ENCODE data around the gene POGLUT3. TPM values are rescaled to one million over a fixed set of nuclear protein-coding genes. Genes with fewer than 3 reads are reported as not detected.

POGLUT3 gene
- total and polyA plus RNA-seq, 2 experiments from 2014 or later: 21.6 to 23.9 TPM

DNA sequence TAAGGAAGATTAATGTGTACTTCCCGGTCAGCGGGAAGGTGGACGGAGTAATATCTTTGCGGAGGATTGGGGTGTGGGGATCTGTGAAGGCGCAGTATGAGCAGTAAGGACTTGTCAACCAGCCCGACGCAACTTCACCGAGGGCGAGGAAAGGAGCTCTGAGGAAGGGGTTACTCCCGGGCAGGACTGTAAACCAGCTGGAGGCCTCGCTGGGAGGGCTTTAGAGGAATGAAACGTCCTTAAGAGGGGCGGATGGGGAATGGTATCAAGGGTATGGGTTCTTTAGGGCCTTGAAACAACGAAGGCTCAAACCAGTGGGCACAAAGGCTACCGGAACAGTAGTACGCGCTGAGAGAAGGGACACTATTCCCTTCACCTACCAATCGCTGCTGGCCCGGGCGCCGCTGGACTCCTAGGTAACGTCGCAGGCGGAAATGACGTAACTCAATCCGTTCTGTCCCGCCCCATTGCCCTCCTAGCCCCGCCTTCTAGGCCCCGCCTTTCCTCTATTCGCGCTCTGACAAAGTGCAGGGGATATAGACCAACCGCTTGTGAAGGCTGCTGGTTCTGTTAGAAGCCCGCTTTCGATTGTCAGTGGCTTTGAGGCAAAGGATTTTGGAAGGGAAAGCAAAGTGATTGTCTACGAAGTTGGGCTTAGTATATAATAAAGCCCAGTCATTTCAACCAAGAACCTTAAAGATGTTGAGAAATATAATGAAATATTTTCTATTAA, 30.9 kb downstream of the POGLUT3 start, which contains the start of gene C11orf65:
C11orf65 (minus strand) TSS at position 439 of the 733 bp plus-strand sequence. CDS start 5,970 bp downstream, outside the sequence.
- Histone ChIP-seq H3K4me3 (peak within 1 kb of the TSS; percentile 87), H3K79me2 (ENCODE audit: insufficient read depth) (no peaks in the 10 kb centered on the region), H3K27ac (peak within 1 kb of the TSS; percentile 95), H2AFZ (peak within 1 kb of the TSS; percentile 94), H3K9me2 (ENCODE audit: insufficient read depth) (no peaks in the 10 kb centered on the region), H3K36me3 (ENCODE audit: low read depth) (no peaks in the 10 kb centered on the region), H3K4me1 (ENCODE audit: insufficient read depth) (no peaks in the 10 kb centered on the region), H3K4me2 (ENCODE audit: unreplicated experiment) (peak within 1 kb of the TSS; percentile 96), H3K9ac (peak within 1 kb of the TSS; percentile 93), H3K27me3 (replicated peaks; ENCODE audit: insufficient read depth) (no peaks in the 10 kb centered on the region), H3K9me3 (ENCODE audit: low read depth) (no peaks in the 10 kb centered on the region), H4K20me1 (ENCODE audit: insufficient read depth) (no peaks in the 10 kb centered on the region), H3F3A (ENCODE audit: insufficient read depth) (peaks cover 6% of the 10 kb centered on the region; the same call in 1 of the 2 replicates)
- TF ChIP-seq EZH2 (IDR thresholded peaks at IDR 0.05; ENCODE audit: insufficient read depth, poor library complexity, severe bottlenecking): no peak
- no peak for TF ChIP-seq EZH2phosphoT487 (IDR thresholded peaks at IDR 0.05; ENCODE audit: insufficient read depth, low read depth)
- in situ Hi-C loops (cut with MboI): no loop called here
- peak; percentile 99 for DNase-seq
- 1% methylated on average over 35 of the region's 35 CpGs for WGBS, 2 experiments (ENCODE audit: low coverage in 1 of 2, low lambda C conversion rate in 2 of 2, missing lambda C conversion rate in 2 of 2)

GRCh38 chr11:108466405-108466804, 31.8 kb downstream of the POGLUT3 start:
- H4K20me1 ChIP-seq (ENCODE audit: insufficient read depth): no peaks in the 10 kb centered on the region
- H3K4me1 ChIP-seq (ENCODE audit: insufficient read depth): no peaks in the 10 kb centered on the region
- peaks cover 6% of the 10 kb centered on the region; the same call in 1 of the 2 replicates for H3F3A ChIP-seq (ENCODE audit: insufficient read depth)
- H3K9me2 ChIP-seq (ENCODE audit: insufficient read depth): no peaks in the 10 kb centered on the region
- TF ChIP-seq EZH2 (IDR thresholded peaks at IDR 0.05; ENCODE audit: insufficient read depth, poor library complexity, severe bottlenecking) (no peak), EZH2phosphoT487 (IDR thresholded peaks at IDR 0.05; ENCODE audit: insufficient read depth, low read depth) (no peak)
- H3K79me2 ChIP-seq (ENCODE audit: insufficient read depth): no peaks in the 10 kb centered on the region
- peak overlapping the region; percentile 94 for H2AFZ ChIP-seq
- H3K9ac ChIP-seq: peak overlapping the region; percentile 93
- no peak for DNase-seq
- no peaks in the 10 kb centered on the region for H3K36me3 ChIP-seq (ENCODE audit: low read depth)
- WGBS, 2 experiments (ENCODE audit: low coverage in 1 of 2, low lambda C conversion rate in 2 of 2, missing lambda C conversion rate in 2 of 2): 34 to 41% methylated on average over 7 of the region's 7 CpGs
- H3K27ac ChIP-seq: peak overlapping the region; percentile 95
- H3K4me3 ChIP-seq: peak overlapping the region; percentile 87
- peak overlapping the region; percentile 96 for H3K4me2 ChIP-seq (ENCODE audit: unreplicated experiment)
- no peaks in the 10 kb centered on the region for H3K9me3 ChIP-seq (ENCODE audit: low read depth)
- no peaks in the 10 kb centered on the region for H3K27me3 ChIP-seq (replicated peaks; ENCODE audit: insufficient read depth)
- in situ Hi-C loops (cut with MboI): no loop called here

DNA sequence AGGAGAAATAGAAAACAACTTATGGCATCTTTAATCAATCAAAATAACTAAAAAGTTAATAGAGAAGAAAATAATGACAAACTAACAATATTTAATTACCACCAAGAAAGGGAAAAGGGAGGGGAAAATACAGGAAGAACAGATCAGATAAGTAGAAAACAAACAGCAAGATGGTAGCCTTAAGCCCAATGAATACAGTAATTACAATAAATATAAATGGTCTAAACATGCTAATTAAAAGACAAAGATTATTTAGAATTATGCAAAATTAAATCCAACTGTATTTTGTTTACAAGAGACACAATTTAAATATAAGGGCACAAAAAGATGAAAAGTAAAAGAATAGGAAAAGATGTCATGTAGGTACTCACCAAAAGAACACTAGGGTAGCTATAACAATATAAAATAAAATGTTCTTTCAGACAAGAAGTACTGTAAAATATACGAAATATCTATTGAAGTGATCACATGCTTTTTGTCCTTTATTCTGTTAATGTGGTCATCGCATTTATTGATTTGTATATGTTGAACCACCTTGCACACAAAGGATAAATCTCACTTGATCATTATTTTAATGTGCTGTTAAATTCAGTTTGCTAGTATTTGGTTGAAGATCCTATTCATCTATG, 44.9 kb downstream of the POGLUT3 start:
- H3K4me3 ChIP-seq: no peak overlapping the region
- H3K9me3 ChIP-seq (ENCODE audit: low read depth): no peaks in the 10 kb centered on the region
- no peak for DNase-seq
- no peaks in the 10 kb centered on the region for H3K9me2 ChIP-seq (ENCODE audit: insufficient read depth)
- no peaks in the 10 kb centered on the region for H3F3A ChIP-seq (ENCODE audit: insufficient read depth)
- no peaks in the 10 kb centered on the region for H3K79me2 ChIP-seq (ENCODE audit: insufficient read depth)
- no peak for TF ChIP-seq EZH2 (IDR thresholded peaks at IDR 0.05; ENCODE audit: insufficient read depth, poor library complexity, severe bottlenecking)
- no peak for TF ChIP-seq EZH2phosphoT487 (IDR thresholded peaks at IDR 0.05; ENCODE audit: insufficient read depth, low read depth)
- no peaks in the 10 kb centered on the region for H3K36me3 ChIP-seq (ENCODE audit: low read depth)
- in situ Hi-C loops (cut with MboI): no loop called here
- no peak overlapping the region for H3K9ac ChIP-seq
- no peaks in the 10 kb centered on the region for H3K4me1 ChIP-seq (ENCODE audit: insufficient read depth)
- H3K4me2 ChIP-seq (ENCODE audit: unreplicated experiment): no peak overlapping the region
- whole genome bisulfite sequencing, 2 experiments (ENCODE audit: low coverage in 1 of 2, low lambda C conversion rate in 2 of 2, missing lambda C conversion rate in 2 of 2): 79 to 82% methylated on average over 2 of the region's 2 CpGs
- no peaks in the 10 kb centered on the region for H3K27me3 ChIP-seq (replicated peaks; ENCODE audit: insufficient read depth)
- H2AFZ ChIP-seq: no peak overlapping the region
- no peaks in the 10 kb centered on the region for H4K20me1 ChIP-seq (ENCODE audit: insufficient read depth)
- H3K27ac ChIP-seq: no peak overlapping the region

Other genes starting within 250 kb of the POGLUT3 start
- gene C11orf65, start 30.9 kb downstream of the POGLUT3 start, total RNA-seq (2014; rRNA removed; shearing (Covaris generic)): not detected in 2 replicates
- 0.58 and 1.1 TPM in 2 replicates for gene C11orf65, start 30.9 kb downstream of the POGLUT3 start, polyA plus RNA-seq (2016; fragmentation: Nextera tagmentation; extraction: Ambion mirVana)
- 0.13 TPM in 1 of 2 replicates, not detected in the other for gene EXPH5, start 95.4 kb upstream of the POGLUT3 start, total RNA-seq (2014; rRNA removed; shearing (Covaris generic))
- gene EXPH5, start 95.4 kb upstream of the POGLUT3 start, polyA plus RNA-seq (2016; fragmentation: Nextera tagmentation; extraction: Ambion mirVana): 0.19 TPM in 1 of 2 replicates, not detected in the other
- 11.5 and 31.2 TPM in 2 replicates for gene DDX10, start 166.7 kb upstream of the POGLUT3 start, total RNA-seq (2014; rRNA removed; shearing (Covaris generic))
- gene DDX10, start 166.7 kb upstream of the POGLUT3 start, polyA plus RNA-seq (2016; fragmentation: Nextera tagmentation; extraction: Ambion mirVana): 23.6 and 24.0 TPM in 2 replicates

Measured in GM23248 (cell line).